Measurements from ENCODE around the gene VTI1A.

GRCh38 chr10:112759496-112759895 lies 312.5 kb downstream of the VTI1A start:
- TF ChIP-seq EZH2phosphoT487 (IDR thresholded peaks at IDR 0.05; ENCODE audit: unreplicated experiment) (no peak), CTCF (conservative IDR thresholded peaks at IDR 0.05; ENCODE audit: low read depth in 2 of 2) (no peak), EZH2 (IDR thresholded peaks at IDR 0.05; ENCODE audit: low read depth, unreplicated experiment) (no peak), STAT1 (IDR thresholded peaks at IDR 0.05; ENCODE audit: unreplicated experiment) (no peak), JUNB (IDR thresholded peaks at IDR 0.05; ENCODE audit: unreplicated experiment) (no peak), REST (IDR thresholded peaks at IDR 0.05; ENCODE audit: unreplicated experiment) (no peak), POLR2AphosphoS5 (IDR thresholded peaks at IDR 0.05; ENCODE audit: low read depth) (no peak), NANOG (IDR thresholded peaks at IDR 0.05; ENCODE audit: borderline replicate concordance) (no peak), ETS1 (IDR thresholded peaks at IDR 0.05) (no peak), ZNF462 (CRISPR knock-in tag; IDR thresholded peaks at IDR 0.05) (no peak)
